Activated naive CD4-positive, alpha-beta T cell treated with Interleukin-2 at 50 U/mL for 16 hours (primary cell): ENCODE data around the gene TMEM232.

Experiments
- DNase-seq: peaks from one replicate; pipeline ENCODE4 v3.0.0-alpha.2; 2020

The TMEM232 gene

GRCh38 chr5:110507972-110508371 lies 218.5 kb downstream of the TMEM232 start:
- no peak for DNase-seq

- no peak for DNase-seq
Observed at GRCh38 chr5:110506378-110506777, 220.1 kb downstream of the TMEM232 start.

GRCh38 chr5:110496276-110496675 lies 230.2 kb downstream of the TMEM232 start:
- DNase-seq = no peak

- DNase-seq = no peak
Observed at GRCh38 chr5:110492446-110492845, 234.0 kb downstream of the TMEM232 start.

- no peak for DNase-seq
Observed at GRCh38 chr5:110478895-110479294, 247.6 kb downstream of the TMEM232 start.

- no peak for DNase-seq
Observed at GRCh38 chr5:110477911-110478310, 248.6 kb downstream of the TMEM232 start.

GRCh38 chr5:110476164-110476563 lies 250.3 kb downstream of the TMEM232 start:
- DNase-seq = no peak

GRCh38 chr5:110475529-110475928 lies 250.9 kb downstream of the TMEM232 start:
- DNase-seq = no peak

- DNase-seq = no peak
Observed at GRCh38 chr5:110469486-110469885, 257.0 kb downstream of the TMEM232 start.

- DNase-seq = no peak
Observed at GRCh38 chr5:110463106-110463505, 263.4 kb downstream of the TMEM232 start.

GRCh38 chr5:110460837-110461236 lies 265.6 kb downstream of the TMEM232 start:
- no peak for DNase-seq

- no peak for DNase-seq
Observed at GRCh38 chr5:110458313-110458712, 268.2 kb downstream of the TMEM232 start.

- DNase-seq = no peak
Observed at GRCh38 chr5:110442856-110443255, 283.6 kb downstream of the TMEM232 start.

- no peak for DNase-seq
Observed at GRCh38 chr5:110441035-110441434, 285.4 kb downstream of the TMEM232 start.

- no peak for DNase-seq
Observed at GRCh38 chr5:110440058-110440457, 286.4 kb downstream of the TMEM232 start.

- DNase-seq = no peak
Observed at GRCh38 chr5:110439296-110439695, 287.2 kb downstream of the TMEM232 start.

GRCh38 chr5:110435207-110435606 lies 291.3 kb downstream of the TMEM232 start:
- no peak for DNase-seq

GRCh38 chr5:110431603-110432002 lies 294.9 kb downstream of the TMEM232 start:
- DNase-seq = no peak

- DNase-seq = no peak
Observed at GRCh38 chr5:110414360-110414759, 312.1 kb downstream of the TMEM232 start.

- no peak for DNase-seq
Observed at GRCh38 chr5:110413856-110414255, 312.6 kb downstream of the TMEM232 start.

GRCh38 chr5:110409571-110409970 lies 316.9 kb downstream of the TMEM232 start:
- DNase-seq = no peak

- no peak for DNase-seq
Observed at GRCh38 chr5:110402562-110402961, 323.9 kb downstream of the TMEM232 start.

- no peak for DNase-seq
Observed at GRCh38 chr5:110401881-110402280, 324.6 kb downstream of the TMEM232 start.

- no peak for DNase-seq
Observed at GRCh38 chr5:110398951-110399350, 327.5 kb downstream of the TMEM232 start.

- no peak for DNase-seq
Observed at GRCh38 chr5:110397281-110397680, 329.2 kb downstream of the TMEM232 start.

- no peak for DNase-seq
Observed at GRCh38 chr5:110386782-110387181, 339.7 kb downstream of the TMEM232 start.
